A204.1 (cell line): ENCODE measurements around the gene TBK1.
"Not testable (repeated sequence)": the region's sequence is repeated elsewhere in the genome, so short reads cannot be mapped to it uniquely, and the experiment has no call there.

Source experiments
- FAIRE-seq: peaks from 2 replicates; lab custom pipeline; 2012; peaks lifted over from hg19 to GRCh38; lab: Jason Lieb, UNC

TBK1 gene

GRCh38 chr12:64497484-64497883 is 45.6 kb downstream of the TBK1 start:
- FAIRE-seq = peak; percentile 55

GRCh38 chr12:64497903-64498302 is 46.0 kb downstream of the TBK1 start:
- FAIRE-seq = peak; percentile 9

GRCh38 chr12:64500394-64500793 is 48.5 kb downstream of the TBK1 start:
- no peak for FAIRE-seq

GRCh38 chr12:64501486-64501885 is 49.6 kb downstream of the TBK1 start:
- no peak for FAIRE-seq

GRCh38 chr12:64506955-64507354 is 55.0 kb downstream of the TBK1 start:
- no peak for FAIRE-seq

GRCh38 chr12:64510667-64511066 is 58.7 kb downstream of the TBK1 start:
- FAIRE-seq = no peak

- no peak for FAIRE-seq
Observed at GRCh38 chr12:64518396-64518795, 66.5 kb downstream of the TBK1 start.

GRCh38 chr12:64521833-64522232 is 69.9 kb downstream of the TBK1 start:
- no peak for FAIRE-seq

- FAIRE-seq = no peak
Observed at GRCh38 chr12:64522316-64522715, 70.4 kb downstream of the TBK1 start.

- no peak for FAIRE-seq
Observed at GRCh38 chr12:64522807-64523206, 70.9 kb downstream of the TBK1 start.

- FAIRE-seq = not testable (repeated sequence)
Observed at GRCh38 chr12:64523565-64524444, 71.9 kb downstream of the TBK1 start.

GRCh38 chr12:64525461-64526160 is 73.7 kb downstream of the TBK1 start:
- no peak for FAIRE-seq

- no peak for FAIRE-seq
Observed at GRCh38 chr12:64526859-64527258, 74.9 kb downstream of the TBK1 start.

GRCh38 chr12:64528616-64529015 is 76.7 kb downstream of the TBK1 start:
- no peak for FAIRE-seq

GRCh38 chr12:64530566-64530965 is 78.6 kb downstream of the TBK1 start:
- no peak for FAIRE-seq

- FAIRE-seq = no peak
Observed at GRCh38 chr12:64531665-64532334, 79.9 kb downstream of the TBK1 start.

- FAIRE-seq = no peak
Observed at GRCh38 chr12:64532734-64533351, 80.9 kb downstream of the TBK1 start.

- no peak for FAIRE-seq
Observed at GRCh38 chr12:64534672-64535199, 82.8 kb downstream of the TBK1 start.

GRCh38 chr12:64538121-64538520 is 86.2 kb downstream of the TBK1 start:
- FAIRE-seq = no peak

- not testable (repeated sequence) for FAIRE-seq
Observed at GRCh38 chr12:64542409-64543047, 90.6 kb downstream of the TBK1 start.

GRCh38 chr12:64544371-64545080 is 92.6 kb downstream of the TBK1 start:
- FAIRE-seq = no peak
